ENCODE measurements around the gene PIR. TPM values are rescaled to one million over a fixed set of nuclear protein-coding genes. Genes with fewer than 3 reads are reported as not detected.

PIR gene
- total RNA-seq, 1 experiment from 2014 or later: 29.7 TPM

DNA sequence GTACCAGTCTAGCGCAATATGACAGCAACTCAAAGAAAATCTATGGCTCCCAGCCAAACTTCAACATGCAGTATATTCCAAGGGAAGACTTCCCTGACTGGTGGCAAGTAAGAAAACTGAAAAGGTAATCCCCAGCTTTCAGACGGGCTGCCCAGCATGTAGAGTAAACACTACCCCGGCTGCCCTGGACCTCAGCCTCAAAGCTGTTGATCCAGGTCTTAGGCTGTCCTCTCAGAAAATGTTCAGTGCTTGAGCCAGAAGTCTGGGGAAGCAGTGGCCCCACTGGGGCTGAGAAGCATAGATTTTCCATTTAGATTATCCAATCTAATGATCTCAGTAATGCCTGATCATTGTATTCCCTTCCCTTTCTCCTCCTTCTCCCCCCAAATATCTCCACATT lies 29.3 kb upstream of the PIR start:
- no peak overlapping the region for H3K4me3 Mint-ChIP-seq
- Histone ChIP-seq H3K4ac (ENCODE audit: low read depth, low read length) (no peak overlapping the region), H3T11ph (ENCODE audit: low read length) (no peak overlapping the region), H2BK5ac (ENCODE audit: insufficient read length, low read length) (no peak overlapping the region), H2BK120ac (ENCODE audit: low read depth, low read length, poor library complexity, severe bottlenecking) (no peak overlapping the region), H2BK15ac (ENCODE audit: low read depth, low read length) (no peak overlapping the region), H3K23ac (ENCODE audit: insufficient read length, low read depth, low read length) (no peak overlapping the region), H3K14ac (ENCODE audit: insufficient read depth, low read length) (no peak overlapping the region), H4K8ac (replicated peaks; ENCODE audit: insufficient read length, low read depth, low read length) (no peak overlapping the region), H3K23me2 (ENCODE audit: insufficient read length, low read depth, low read length, poor library complexity, severe bottlenecking) (no peaks in the 10 kb centered on the region), H3K79me1 (ENCODE audit: insufficient read depth, low read depth, low read length, poor library complexity, severe bottlenecking) (no peaks in the 10 kb centered on the region), H2AK5ac (ENCODE audit: insufficient read length, low read length) (no peak overlapping the region), H3K79me2 (ENCODE audit: insufficient read depth, low read length) (no peaks in the 10 kb centered on the region), H3K27ac (ENCODE audit: insufficient read length, low read depth, low read length) (no peak overlapping the region), H4K5ac (ENCODE audit: insufficient read length, low read depth, low read length) (no peak overlapping the region), H3K9ac (ENCODE audit: extremely low read depth, insufficient read length, low read length) (no peak overlapping the region), H3K18ac (ENCODE audit: insufficient read length, low read depth, low read length) (no peak overlapping the region), H4K91ac (ENCODE audit: insufficient read length, low read depth, low read length) (no peak overlapping the region), H3K4me1 (ENCODE audit: insufficient read depth, low read length) (no peaks in the 10 kb centered on the region), H3K4me2 (ENCODE audit: insufficient read depth, insufficient read length, low read length) (no peak overlapping the region), H2BK20ac (ENCODE audit: low read depth, low read length, poor library complexity, severe bottlenecking) (no peak overlapping the region), H4K20me1 (ENCODE audit: control insufficient read depth, insufficient read depth, insufficient read length) (no peaks in the 10 kb centered on the region), H3K56ac (ENCODE audit: insufficient read length, low read depth, low read length) (no peak overlapping the region), H2AFZ (ENCODE audit: low read length) (no peak overlapping the region), H3K27me3 (ENCODE audit: insufficient read depth, low read length) (no peaks in the 10 kb centered on the region), H3K9me3 (ENCODE audit: control insufficient read depth, low read depth, low read length) (no peaks in the 10 kb centered on the region), H2BK12ac (ENCODE audit: insufficient read length, low read depth, low read length) (no peak overlapping the region)
- no peak overlapping the region for H3K27ac Mint-ChIP-seq
- peaks cover 11% of the 10 kb centered on the region for H3K27me3 Mint-ChIP-seq (ENCODE audit: low read depth)
- DNase-seq: no peak
- TF ChIP-seq, protein P1, sequence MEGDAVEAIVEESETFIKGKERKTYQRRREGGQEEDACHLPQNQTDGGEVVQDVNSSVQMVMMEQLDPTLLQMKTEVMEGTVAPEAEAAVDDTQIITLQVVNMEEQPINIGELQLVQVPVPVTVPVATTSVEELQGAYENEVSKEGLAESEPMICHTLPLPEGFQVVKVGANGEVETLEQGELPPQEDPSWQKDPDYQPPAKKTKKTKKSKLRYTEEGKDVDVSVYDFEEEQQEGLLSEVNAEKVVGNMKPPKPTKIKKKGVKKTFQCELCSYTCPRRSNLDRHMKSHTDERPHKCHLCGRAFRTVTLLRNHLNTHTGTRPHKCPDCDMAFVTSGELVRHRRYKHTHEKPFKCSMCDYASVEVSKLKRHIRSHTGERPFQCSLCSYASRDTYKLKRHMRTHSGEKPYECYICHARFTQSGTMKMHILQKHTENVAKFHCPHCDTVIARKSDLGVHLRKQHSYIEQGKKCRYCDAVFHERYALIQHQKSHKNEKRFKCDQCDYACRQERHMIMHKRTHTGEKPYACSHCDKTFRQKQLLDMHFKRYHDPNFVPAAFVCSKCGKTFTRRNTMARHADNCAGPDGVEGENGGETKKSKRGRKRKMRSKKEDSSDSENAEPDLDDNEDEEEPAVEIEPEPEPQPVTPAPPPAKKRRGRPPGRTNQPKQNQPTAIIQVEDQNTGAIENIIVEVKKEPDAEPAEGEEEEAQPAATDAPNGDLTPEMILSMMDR (conservative IDR thresholded peaks at IDR 0.05): no peak
- no CpG with 5 or more reads among the region's 3 CpGs for WGBS (ENCODE audit: extremely low coverage, insufficient read length, low lambda C conversion rate)
- H3K36me3 Mint-ChIP-seq (ENCODE audit: insufficient read depth in 1 of 3, low read depth in 3 of 3): no peaks in the 10 kb centered on the region
- no peaks in the 10 kb centered on the region for H3K9me3 Mint-ChIP-seq
- no peaks in the 10 kb centered on the region for H3K4me1 Mint-ChIP-seq

All from H9 (cell line).